Activated T-cell treated with anti-CD3 and anti-CD28 coated beads, Interleukin-2, amount 50 U/mL, for 72 hours (primary cell): Measurements from ENCODE around the gene GYPC. TPM values are rescaled to one million over a fixed set of nuclear protein-coding genes. Genes with fewer than 3 reads are reported as not detected.
"Not testable (repeated sequence)": the region's sequence is repeated elsewhere in the genome, so short reads cannot be mapped to it uniquely, and the experiment has no call there.

Source experiments
- ATAC-seq, 2 donors: fragments of 150-1000 bp; cut with Tn5 transposase; replicated peaks in 1 of 2; 2 replicates each; pipeline ENCODE4 v1.10.0; 2021; ENCODE audit warnings: moderate library complexity in 2 of 2, mild to moderate bottlenecking in 1 of 2
- DNase-seq, 2 donors: peaks; one replicate each; pipeline ENCODE4 v3.0.0; 2021 to 2022; ENCODE audit warnings: mixed read lengths in 1 of 2
- H3K27ac Mint-ChIP-seq: one replicate; pipeline ENCODE4 v1.8.0; 2022; ENCODE audit warnings: mild to moderate bottlenecking, moderate library complexity, mixed read lengths
- H3K27me3 Mint-ChIP-seq: one replicate; pipeline ENCODE4 v1.8.0; 2022; ENCODE audit warnings: low read depth, mixed read lengths
- H3K36me3 Mint-ChIP-seq, 2 donors: one replicate each; pipeline ENCODE4 v1.8.0; 2022; ENCODE audit warnings: mixed read lengths in 2 of 2, mild to moderate bottlenecking in 1 of 2; ENCODE audit not compliant: insufficient read depth in 2 of 2
- H3K4me1 Mint-ChIP-seq: one replicate; pipeline ENCODE4 v1.8.0; 2022; ENCODE audit warnings: low read depth, mixed read lengths
- H3K4me3 Mint-ChIP-seq, 2 donors: one replicate each; pipeline ENCODE4 v1.8.0; 2022; ENCODE audit warnings: mild to moderate bottlenecking in 2 of 2, mixed read lengths in 2 of 2, moderate library complexity in 2 of 2
- H3K9me3 Mint-ChIP-seq, 2 donors: one replicate each; pipeline ENCODE4 v1.8.0; 2022; ENCODE audit warnings: mixed read lengths in 2 of 2
- total RNA-seq, 2 donors: library from RNA; stranded (reverse); gene quantifications; one replicate each; pipeline ENCODE4 v1.2.3, GENCODE V29; 2022

The GYPC gene, protein sequence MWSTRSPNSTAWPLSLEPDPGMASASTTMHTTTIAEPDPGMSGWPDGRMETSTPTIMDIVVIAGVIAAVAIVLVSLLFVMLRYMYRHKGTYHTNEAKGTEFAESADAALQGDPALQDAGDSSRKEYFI
- total RNA-seq = 100 to 1,000 TPM; 144 to 148 TPM

DNA sequence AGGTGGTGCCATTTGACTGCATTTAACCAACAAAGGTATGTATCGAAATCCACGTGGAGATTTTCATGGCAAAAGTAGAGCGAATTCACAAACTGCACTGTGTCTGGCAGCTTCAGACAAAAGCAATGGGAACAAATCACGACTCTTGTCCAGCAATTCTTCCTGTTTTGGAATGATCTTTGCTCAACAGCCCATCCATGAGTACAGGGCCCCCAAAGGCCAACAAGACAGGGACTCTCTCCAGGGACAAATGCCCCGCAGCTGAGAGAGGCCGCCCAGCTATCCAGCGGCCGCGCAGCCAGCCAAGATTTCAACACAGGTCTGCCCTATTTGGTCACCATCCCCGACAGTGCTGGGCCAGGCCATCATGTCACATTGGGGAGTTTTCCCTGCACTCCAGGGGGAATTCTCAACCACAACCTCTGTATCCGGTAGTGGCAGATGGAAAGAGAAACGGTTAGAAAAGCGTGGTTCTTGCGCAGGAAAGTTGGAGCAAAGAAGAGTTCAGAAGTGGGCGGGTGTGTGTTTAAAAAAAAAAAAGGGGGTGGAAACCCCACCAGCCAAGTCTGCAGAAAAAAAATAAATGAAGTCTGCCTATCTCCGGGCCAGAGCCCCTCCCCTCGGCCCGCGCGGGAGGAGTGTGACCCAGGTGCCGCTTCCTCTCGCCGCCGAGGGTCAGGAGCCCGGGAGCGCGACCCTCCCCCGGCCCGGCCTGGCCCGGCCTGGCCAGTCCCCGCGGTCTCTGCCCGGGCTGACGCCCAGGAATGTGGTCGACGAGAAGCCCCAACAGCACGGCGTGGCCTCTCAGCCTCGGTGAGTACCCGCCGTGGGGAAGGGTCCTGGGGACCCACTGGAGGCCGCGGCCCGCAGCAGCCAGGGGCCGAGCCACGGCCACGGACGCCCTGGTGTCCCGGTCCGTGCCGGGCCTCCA lies at the start of gene GYPC:
Gene GYPC (plus strand): TSS at position 659 of the 931 bp plus-strand sequence. CDS start 106 bp downstream, at position 765.
- ATAC-seq (peak; percentile 34 to 38), DNase-seq (peak; percentile 64 to 70)
- Mint-ChIP-seq H3K27me3 (no peaks in the 10 kb centered on the region), H3K9me3 (peaks cover 0 to 2% of the 10 kb centered on the region in 2 donors), H3K36me3 (peaks cover 13 to 18% of the 10 kb centered on the region in 2 donors), H3K27ac (peak within 1 kb of the TSS; percentile 100), H3K4me3 (peak within 1 kb of the TSS; percentile 98 to 99), H3K4me1 (peaks cover 49% of the 10 kb centered on the region)

DNA sequence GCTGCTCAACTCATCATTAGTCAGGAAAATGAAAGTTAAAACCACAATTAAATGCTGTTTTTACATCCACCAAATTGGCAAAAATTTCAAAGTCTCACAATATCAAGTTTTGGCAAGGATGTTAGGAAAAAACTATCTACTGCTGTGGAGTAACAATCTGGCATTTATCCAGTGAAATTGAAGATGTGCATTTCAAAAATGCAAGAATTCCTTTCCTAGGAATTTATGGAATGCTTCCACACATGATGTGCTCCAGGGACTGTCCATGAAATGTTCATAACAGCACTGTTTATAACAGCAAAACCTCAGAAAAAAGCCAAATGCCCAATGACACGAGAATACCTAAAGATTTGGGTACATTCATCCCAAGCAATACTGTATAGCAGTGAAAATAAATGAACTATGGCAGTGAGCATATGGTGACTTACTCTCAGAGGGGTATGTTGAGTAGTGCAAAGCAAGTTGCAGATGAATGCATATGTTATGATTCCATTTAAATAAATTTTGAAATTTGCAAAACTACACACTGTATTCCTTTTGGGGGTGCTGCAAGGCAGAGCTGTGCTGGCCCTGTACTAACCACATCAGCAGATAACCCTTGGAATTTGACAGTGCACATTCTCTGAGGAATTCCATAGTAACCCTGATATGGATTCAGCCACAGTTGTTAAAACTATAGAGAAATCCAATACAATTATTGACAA lies 41.3 kb upstream of the GYPC start:
- no peak for DNase-seq
- H3K27me3 Mint-ChIP-seq = no peaks in the 10 kb centered on the region
- ATAC-seq = no peak
- no peaks in the 10 kb centered on the region for H3K36me3 Mint-ChIP-seq
- H3K9me3 Mint-ChIP-seq = no peaks in the 10 kb centered on the region
- H3K27ac Mint-ChIP-seq = no peak overlapping the region
- peaks cover 5% of the 10 kb centered on the region for H3K4me1 Mint-ChIP-seq
- no peak overlapping the region for H3K4me3 Mint-ChIP-seq

DNA sequence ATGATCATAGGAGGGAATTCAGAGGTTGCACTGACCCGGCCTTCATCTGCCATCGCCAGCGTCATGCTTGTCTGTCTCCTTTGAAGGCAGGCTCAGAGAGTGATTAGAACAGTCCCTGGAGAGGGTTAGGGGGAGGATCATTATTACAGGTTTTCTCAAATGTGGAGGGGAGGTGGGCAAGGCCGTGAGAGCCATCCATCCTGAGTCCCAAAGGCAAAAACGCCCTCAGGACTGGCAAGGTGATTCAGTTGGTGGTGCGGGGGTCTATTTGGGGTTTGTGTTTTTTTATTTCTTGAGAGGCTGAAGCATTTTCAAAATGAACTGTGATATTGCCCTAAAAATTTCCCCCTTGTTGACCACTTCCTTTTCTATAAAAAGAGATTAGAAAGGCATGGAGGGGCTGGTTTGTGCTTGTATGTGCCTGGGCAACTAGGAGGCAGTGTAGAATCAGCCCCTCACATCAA lies 39.3 kb upstream of the GYPC start:
- H3K27me3 Mint-ChIP-seq = no peaks in the 10 kb centered on the region
- no peak overlapping the region for H3K27ac Mint-ChIP-seq
- H3K4me1 Mint-ChIP-seq = peaks cover 5% of the 10 kb centered on the region
- peaks cover 0 to 2% of the 10 kb centered on the region in 2 donors for H3K9me3 Mint-ChIP-seq
- ATAC-seq = no peak
- no peaks in the 10 kb centered on the region for H3K36me3 Mint-ChIP-seq
- DNase-seq = no peak
- no peak overlapping the region for H3K4me3 Mint-ChIP-seq

DNA sequence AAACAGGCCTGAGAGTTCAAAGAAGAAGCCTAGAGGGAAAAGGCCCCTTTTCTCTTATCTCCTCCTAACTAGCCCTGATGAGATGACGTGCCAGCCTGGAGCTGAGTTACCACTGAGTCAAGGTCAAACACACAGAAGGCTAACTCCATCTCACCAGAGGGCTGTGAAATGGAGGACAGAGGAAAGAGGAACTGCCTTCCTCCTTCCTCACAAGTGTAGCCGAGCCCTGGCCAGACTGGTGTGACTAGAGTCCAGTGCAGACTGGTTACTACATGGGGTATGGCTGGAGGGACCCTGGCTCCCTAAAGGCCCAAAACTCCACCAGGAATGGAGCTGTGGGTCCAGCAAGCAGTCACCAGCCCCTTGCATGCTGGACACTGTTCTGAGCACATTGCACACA lies 35.7 kb upstream of the GYPC start:
- ATAC-seq = no peak
- no peak for DNase-seq
- Mint-ChIP-seq H3K4me1 (peaks cover 5% of the 10 kb centered on the region), H3K36me3 (no peaks in the 10 kb centered on the region), H3K9me3 (peaks cover 0 to 3% of the 10 kb centered on the region in 2 donors), H3K4me3 (no peak overlapping the region), H3K27ac (no peak overlapping the region), H3K27me3 (no peaks in the 10 kb centered on the region)

DNA sequence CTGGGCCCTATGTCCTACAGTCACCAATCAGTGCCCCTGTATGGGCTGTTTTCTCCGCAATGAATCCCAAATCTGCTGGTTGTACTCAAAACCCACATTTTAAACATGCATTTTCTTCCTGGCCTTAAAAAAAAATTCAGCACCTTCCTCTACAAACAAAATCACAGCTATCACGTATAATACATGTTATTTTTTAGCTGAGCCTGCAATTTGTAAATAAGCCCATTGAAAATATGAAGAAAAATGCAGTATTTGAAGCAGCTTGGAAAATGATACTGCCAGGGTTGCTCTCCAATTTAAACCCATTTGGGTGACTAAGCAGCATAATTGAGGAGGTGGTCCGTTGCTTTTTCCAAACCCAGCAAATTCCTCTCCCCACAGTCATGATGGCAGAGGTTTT lies 33.0 kb upstream of the GYPC start:
- Mint-ChIP-seq H3K27ac (no peak overlapping the region), H3K9me3 (peaks cover 0 to 3% of the 10 kb centered on the region in 2 donors), H3K36me3 (no peaks in the 10 kb centered on the region), H3K4me1 (no peaks in the 10 kb centered on the region), H3K4me3 (no peak overlapping the region), H3K27me3 (no peaks in the 10 kb centered on the region)
- no peak for ATAC-seq
- no peak for DNase-seq

DNA sequence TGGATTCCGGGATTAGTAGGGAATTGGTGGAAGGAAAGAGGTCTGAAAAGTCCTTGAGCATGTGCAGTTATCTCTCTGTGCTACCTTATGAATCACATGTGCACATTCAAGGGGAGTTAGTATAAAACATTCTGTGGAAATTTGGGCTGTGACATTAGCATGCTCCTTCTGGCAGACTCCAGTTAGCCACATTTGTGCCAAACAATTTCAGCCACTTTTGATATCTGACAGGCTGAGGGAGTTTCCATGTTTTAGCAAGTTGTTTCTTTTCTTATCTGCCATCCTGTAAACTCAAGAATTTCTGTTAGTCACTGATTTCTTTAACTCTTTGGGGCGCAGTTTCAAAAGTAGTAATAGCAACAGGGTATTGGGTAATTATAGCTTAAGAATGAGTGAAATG lies 28.3 kb upstream of the GYPC start:
- Mint-ChIP-seq H3K27ac (peak overlapping the region; percentile 77), H3K36me3 (no peaks in the 10 kb centered on the region), H3K4me3 (no peak overlapping the region), H3K4me1 (no peaks in the 10 kb centered on the region), H3K9me3 (no peaks in the 10 kb centered on the region), H3K27me3 (no peaks in the 10 kb centered on the region)
- DNase-seq (no peak), ATAC-seq (no peak)

DNA sequence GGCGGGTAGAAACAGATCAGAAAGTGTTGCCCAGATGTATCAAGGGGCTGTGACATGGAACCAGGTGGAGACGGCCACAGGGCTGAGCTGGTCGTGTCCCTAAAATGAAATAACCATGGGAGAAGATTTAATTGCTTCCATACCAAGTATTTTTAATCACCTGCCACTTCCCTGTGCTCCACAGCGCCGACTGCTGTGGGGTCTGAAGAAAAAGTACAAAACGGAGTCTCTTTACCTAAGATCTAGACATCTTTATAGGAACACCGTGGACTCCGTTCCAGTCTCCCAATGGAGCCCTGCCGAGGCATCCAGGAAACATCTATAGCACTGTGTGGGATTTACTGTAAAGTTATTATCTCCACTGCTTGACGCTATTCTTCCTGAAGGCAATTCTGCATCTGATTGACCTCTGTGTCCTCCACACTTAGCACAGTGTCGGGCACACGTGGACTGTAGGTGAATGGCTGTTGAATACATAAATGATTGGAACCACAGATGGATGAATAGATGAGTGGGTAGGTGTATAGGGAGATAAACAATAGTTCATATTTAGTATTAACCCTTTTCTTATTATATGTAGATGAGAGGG lies 21.6 kb upstream of the GYPC start:
- DNase-seq = peak; percentile 28 to 34
- H3K4me3 Mint-ChIP-seq = no peak overlapping the region
- no peak overlapping the region for H3K27ac Mint-ChIP-seq
- no peaks in the 10 kb centered on the region for H3K4me1 Mint-ChIP-seq
- H3K27me3 Mint-ChIP-seq = no peaks in the 10 kb centered on the region
- ATAC-seq = no peak
- H3K9me3 Mint-ChIP-seq = no peaks in the 10 kb centered on the region
- H3K36me3 Mint-ChIP-seq = no peaks in the 10 kb centered on the region

DNA sequence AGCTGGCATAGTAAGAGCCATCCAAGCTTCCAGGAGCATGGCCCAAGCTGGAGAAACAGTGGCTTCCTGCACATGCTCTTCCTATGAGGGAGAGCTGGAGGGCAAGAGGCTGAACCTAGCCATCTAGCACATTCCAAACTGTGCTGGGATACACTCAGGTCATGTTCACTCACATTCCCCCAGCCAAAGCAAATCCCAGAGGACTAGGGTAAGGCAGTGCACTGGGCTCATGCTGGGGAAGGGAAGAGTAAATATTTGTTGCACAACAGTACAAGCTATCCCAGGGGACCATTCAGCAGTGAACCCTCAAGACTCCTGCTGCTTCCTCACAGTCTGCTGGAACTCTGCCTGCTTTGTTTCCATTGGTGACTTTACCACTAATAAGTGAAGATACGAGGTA lies 20.7 kb upstream of the GYPC start:
- no peak overlapping the region for H3K27ac Mint-ChIP-seq
- H3K4me1 Mint-ChIP-seq = no peaks in the 10 kb centered on the region
- H3K36me3 Mint-ChIP-seq = no peaks in the 10 kb centered on the region
- H3K9me3 Mint-ChIP-seq = no peaks in the 10 kb centered on the region
- DNase-seq (no peak), ATAC-seq (no peak)
- H3K4me3 Mint-ChIP-seq = no peak overlapping the region
- H3K27me3 Mint-ChIP-seq = no peaks in the 10 kb centered on the region

DNA sequence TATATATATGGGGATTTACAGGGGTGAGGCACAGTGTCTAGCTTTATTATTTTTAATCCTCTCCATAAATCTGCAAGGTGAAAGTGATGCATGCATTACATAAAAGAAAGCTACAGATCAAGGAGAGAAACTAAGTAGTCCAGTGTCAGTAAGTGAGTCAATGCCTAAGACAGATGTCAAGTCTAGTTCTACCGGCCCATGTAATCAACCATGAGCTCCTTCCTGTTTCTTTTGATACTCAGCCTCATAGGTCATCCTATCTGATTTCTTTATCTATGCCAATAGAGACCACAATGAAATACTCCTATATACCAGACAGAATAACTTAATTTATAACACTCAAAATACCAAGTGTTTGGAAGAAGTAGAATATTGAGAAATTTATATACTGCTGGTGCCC lies 20.2 kb upstream of the GYPC start:
- Mint-ChIP-seq H3K4me1 (no peaks in the 10 kb centered on the region), H3K27ac (no peak overlapping the region), H3K27me3 (no peaks in the 10 kb centered on the region), H3K9me3 (no peaks in the 10 kb centered on the region), H3K36me3 (no peaks in the 10 kb centered on the region), H3K4me3 (no peak overlapping the region)
- DNase-seq = no peak
- ATAC-seq = no peak

DNA sequence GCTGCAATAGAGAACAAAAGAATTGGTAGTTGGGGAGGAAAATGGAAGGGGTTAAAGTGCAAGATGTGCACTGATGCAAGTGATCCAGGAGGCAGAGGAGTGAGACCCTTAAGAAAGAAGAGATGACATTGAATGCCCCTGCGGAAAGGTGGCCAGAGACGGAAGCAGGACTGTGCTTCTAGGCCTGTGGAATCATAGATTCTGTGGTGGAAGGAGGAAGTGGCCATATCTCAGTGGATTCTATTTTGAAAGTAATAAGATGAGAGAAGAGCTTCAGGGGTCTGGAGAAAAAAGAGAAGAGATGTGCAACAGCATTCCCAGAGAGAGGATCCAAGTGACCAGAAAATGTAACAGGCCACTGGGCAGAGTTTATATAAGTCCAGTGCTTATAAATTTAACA lies 18.6 kb upstream of the GYPC start:
- ATAC-seq (no peak), DNase-seq (no peak)
- Mint-ChIP-seq H3K9me3 (no peaks in the 10 kb centered on the region), H3K36me3 (no peaks in the 10 kb centered on the region), H3K27ac (peak overlapping the region; percentile 6), H3K4me3 (no peak overlapping the region), H3K27me3 (no peaks in the 10 kb centered on the region), H3K4me1 (no peaks in the 10 kb centered on the region)

DNA sequence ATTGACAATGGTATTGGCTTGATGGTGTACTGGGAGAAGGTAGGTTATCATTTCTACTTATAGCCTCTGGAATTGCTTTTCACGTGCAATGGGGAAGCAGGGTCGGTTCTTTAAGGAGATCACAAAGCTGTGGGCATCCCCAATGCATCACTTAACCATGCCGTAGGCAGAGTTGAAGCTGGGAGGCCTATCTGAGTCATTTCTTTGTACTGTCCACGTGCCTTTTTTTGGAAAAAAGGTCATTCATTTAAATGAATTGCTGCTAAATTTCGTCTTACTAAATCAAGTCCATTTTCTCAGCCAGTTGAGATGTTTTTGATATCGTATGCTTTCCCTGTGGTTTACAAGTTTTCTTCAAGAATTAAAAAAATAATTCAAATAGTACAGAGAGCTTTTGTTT lies 17.2 kb upstream of the GYPC start:
- Mint-ChIP-seq H3K36me3 (no peaks in the 10 kb centered on the region), H3K4me3 (no peak overlapping the region), H3K27me3 (no peaks in the 10 kb centered on the region), H3K9me3 (no peaks in the 10 kb centered on the region), H3K4me1 (no peaks in the 10 kb centered on the region), H3K27ac (no peak overlapping the region)
- ATAC-seq (no peak), DNase-seq (no peak)

DNA sequence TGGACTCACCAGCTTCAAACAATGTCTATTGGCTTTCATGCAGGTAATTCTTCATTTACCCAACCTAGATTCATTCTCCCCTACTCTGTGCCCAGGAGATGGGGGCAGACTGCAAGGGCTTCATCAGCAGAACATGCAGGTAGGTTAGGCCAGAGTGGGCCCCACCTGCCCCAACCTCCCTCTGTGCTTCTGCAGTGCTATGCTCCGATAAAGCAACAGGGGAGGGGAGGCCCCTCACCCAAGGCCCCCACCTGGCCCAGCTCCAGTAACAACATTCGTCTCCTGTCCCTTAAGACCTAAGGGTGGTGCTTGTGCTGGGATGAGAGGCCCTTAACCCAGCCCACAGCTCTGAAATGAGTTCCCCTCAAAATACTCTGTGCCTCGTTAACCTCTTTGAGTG lies 16.7 kb upstream of the GYPC start:
- H3K27me3 Mint-ChIP-seq = no peaks in the 10 kb centered on the region
- H3K27ac Mint-ChIP-seq = no peak overlapping the region
- no peaks in the 10 kb centered on the region for H3K36me3 Mint-ChIP-seq
- H3K4me1 Mint-ChIP-seq = no peaks in the 10 kb centered on the region
- ATAC-seq (no peak), DNase-seq (no peak)
- no peaks in the 10 kb centered on the region for H3K9me3 Mint-ChIP-seq
- no peak overlapping the region for H3K4me3 Mint-ChIP-seq

DNA sequence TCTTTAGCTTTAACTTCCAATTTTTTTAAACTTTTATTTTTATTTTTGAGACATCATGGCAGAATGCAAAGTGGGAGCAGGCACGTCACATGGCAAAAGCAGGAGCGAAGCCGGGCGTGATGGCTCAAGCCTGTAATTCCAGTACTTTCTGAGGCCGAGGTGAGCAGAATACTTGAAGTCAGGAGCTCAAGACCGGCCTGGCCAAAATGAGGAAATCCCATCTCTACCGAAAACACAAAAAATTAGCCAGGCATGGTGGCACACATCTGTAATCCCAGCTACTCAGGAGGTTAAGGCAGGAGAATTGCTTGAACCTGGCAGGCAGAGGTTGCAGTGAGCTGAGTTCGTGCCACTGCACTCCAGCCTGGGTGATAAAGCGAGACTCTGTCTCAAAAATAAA lies 14.7 kb upstream of the GYPC start:
- H3K4me3 Mint-ChIP-seq, DNase-seq, ATAC-seq, H3K27me3 Mint-ChIP-seq, H3K27ac Mint-ChIP-seq, H3K4me1 Mint-ChIP-seq, H3K36me3 Mint-ChIP-seq, H3K9me3 Mint-ChIP-seq: not testable (repeated sequence)
